OCI-LY3 (cell line): Measurements from ENCODE around the gene LBX2.

ENCODE experiments used
- H2AFZ ChIP-seq: fragments of 200-600, 300-600 bp; shearing (Covaris generic); 2 replicates; pipeline ENCODE4 v1.6.0; 2014; ENCODE audit warnings: antibody characterized with exemption, low read depth, low read length
- H3K27ac ChIP-seq: fragments of 200-600, 300-600 bp; sonication (generic); 2 replicates; pipeline ENCODE4 v1.5.1; 2014; ENCODE audit warnings: mild to moderate bottlenecking, low read length, moderate library complexity, mixed read lengths
- H3K27me3 ChIP-seq: fragments of 200-600, 300-600 bp; sonication (generic); 2 replicates; pipeline ENCODE4 v1.6.1; 2014; ENCODE audit warnings: low read depth, low read length, mixed read lengths
- H3K36me3 ChIP-seq: fragments of 200-600, 300-600 bp; sonication (generic); replicated peaks from 2 replicates; pipeline ENCODE3; 2014; ENCODE audit warnings: low read depth, low read length, mixed read lengths
- H3K4me1 ChIP-seq: fragments of 300-600, 200-600 bp; sonication (generic); 2 replicates; pipeline ENCODE4 v1.6.1; 2014; ENCODE audit warnings: low read length, mixed read lengths
- H3K4me2 ChIP-seq: fragments of 200-600, 300-600 bp; sonication (generic); 2 replicates; pipeline ENCODE4 v1.6.1; 2014; ENCODE audit warnings: low read length, mixed read lengths
- H3K4me3 ChIP-seq: fragments of 300-600, 200-600 bp; sonication (generic); 2 replicates; pipeline ENCODE4 v1.5.1; 2014; ENCODE audit warnings: antibody characterized with exemption, mild to moderate bottlenecking, low read length, moderate library complexity
- H3K79me2 ChIP-seq: fragments of 300-600, 200-600 bp; shearing (Covaris generic); 2 replicates; pipeline ENCODE4 v1.6.1; 2014; ENCODE audit warnings: mild to moderate bottlenecking, low read length, mixed read lengths
- H3K9ac ChIP-seq: fragments of 300-600, 200-600 bp; shearing (Covaris generic); 2 replicates; pipeline ENCODE4 v1.6.0; 2014; ENCODE audit warnings: mild to moderate bottlenecking, low read length, moderate library complexity
- H3K9me3 ChIP-seq: fragments of 200-600, 300-600 bp; shearing (Covaris generic); 2 replicates; pipeline ENCODE4 v1.6.1; 2014; ENCODE audit warnings: low read length, mixed read lengths; ENCODE audit not compliant: insufficient read depth
- H4K20me1 ChIP-seq: fragments of 200-600, 300-600 bp; sonication (generic); 2 replicates; pipeline ENCODE4 v1.6.1; 2016; ENCODE audit warnings: low read length, mixed read lengths; ENCODE audit not compliant: insufficient read depth
- EZH2phosphoT487 ChIP-seq: fragments of 200-600 bp; shearing (Covaris generic); IDR thresholded peaks from 2 replicates; pipeline ENCODE4 v1.6.1; 2018; ENCODE audit warnings: antibody characterized with exemption, mixed run types, low read depth
- TF ChIP-seq, protein P1 (sequence below): fragments of 200-600, 300-600 bp; sonication (generic); IDR thresholded peaks from 2 replicates; pipeline ENCODE4 v1.5.1; 2014; ENCODE audit warnings: antibody characterized with exemption, low read length, low read depth

The LBX2 gene

GRCh38 chr2:74503506-74504475 lies 4.4 kb upstream of the LBX2 start:
- Histone ChIP-seq H3K27me3 (no peaks in the 10 kb centered on the region), H3K4me2 (peak overlapping the region; percentile 72), H3K79me2 (peaks cover 11% of the 10 kb centered on the region), H3K9ac (peak overlapping the region; percentile 73), H3K4me1 (peaks cover 22% of the 10 kb centered on the region), H2AFZ (0 out of 2 replicates have a peak overlapping the region, but pooled peaks have one; percentile 39), H3K9me3 (no peaks in the 10 kb centered on the region), H3K27ac (no peak overlapping the region), H4K20me1 (no peaks in the 10 kb centered on the region), H3K36me3 (peaks cover 13% of the 10 kb centered on the region), H3K4me3 (peak overlapping the region; percentile 77)
- TF ChIP-seq, protein P1, sequence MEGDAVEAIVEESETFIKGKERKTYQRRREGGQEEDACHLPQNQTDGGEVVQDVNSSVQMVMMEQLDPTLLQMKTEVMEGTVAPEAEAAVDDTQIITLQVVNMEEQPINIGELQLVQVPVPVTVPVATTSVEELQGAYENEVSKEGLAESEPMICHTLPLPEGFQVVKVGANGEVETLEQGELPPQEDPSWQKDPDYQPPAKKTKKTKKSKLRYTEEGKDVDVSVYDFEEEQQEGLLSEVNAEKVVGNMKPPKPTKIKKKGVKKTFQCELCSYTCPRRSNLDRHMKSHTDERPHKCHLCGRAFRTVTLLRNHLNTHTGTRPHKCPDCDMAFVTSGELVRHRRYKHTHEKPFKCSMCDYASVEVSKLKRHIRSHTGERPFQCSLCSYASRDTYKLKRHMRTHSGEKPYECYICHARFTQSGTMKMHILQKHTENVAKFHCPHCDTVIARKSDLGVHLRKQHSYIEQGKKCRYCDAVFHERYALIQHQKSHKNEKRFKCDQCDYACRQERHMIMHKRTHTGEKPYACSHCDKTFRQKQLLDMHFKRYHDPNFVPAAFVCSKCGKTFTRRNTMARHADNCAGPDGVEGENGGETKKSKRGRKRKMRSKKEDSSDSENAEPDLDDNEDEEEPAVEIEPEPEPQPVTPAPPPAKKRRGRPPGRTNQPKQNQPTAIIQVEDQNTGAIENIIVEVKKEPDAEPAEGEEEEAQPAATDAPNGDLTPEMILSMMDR = no peak
- no peak for TF ChIP-seq EZH2phosphoT487

DNA sequence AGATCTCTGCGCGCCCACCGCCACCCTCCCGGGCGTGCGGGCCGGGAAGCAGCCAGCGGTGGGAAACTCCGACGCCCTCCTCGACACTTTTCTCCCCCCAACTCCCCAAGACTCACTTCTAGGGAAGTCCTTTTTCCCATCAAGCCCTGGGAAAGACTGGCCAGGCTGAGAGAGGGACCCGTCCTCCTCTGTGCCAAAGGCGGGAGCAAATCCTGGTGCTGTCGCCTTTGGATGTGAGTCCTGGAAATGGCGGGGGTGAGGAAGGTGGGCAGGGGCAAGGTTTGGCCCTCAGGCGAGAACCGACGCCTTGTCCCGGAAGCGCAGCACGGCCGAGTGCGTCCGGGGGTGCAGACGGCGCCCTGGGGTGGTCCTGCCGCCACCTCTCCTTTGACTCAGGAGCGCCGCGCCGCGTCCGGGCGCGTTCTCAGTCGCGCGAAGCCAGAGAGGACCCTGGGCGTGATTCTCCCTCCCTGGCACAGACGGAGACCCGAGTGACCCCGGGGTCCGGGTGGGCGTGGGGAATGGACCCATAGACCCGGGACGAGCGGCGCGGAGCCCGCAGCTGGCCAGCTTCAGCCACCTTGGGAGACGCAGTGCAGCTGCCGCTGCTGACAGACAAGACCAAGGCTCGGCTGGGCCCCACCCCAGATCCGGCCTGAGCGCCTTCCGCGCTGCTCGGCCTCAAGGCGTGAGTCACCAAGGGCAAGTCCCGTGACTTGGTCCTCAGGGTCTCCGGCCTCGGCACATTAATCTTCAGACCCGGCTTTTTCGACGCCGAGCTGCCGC lies 3.5 kb upstream of the LBX2 start:
- no peaks in the 10 kb centered on the region for H4K20me1 ChIP-seq
- no peak overlapping the region for H3K27ac ChIP-seq
- peak overlapping the region; percentile 73 for H3K9ac ChIP-seq
- H3K27me3 ChIP-seq = no peaks in the 10 kb centered on the region
- H3K9me3 ChIP-seq = no peaks in the 10 kb centered on the region
- peaks cover 11% of the 10 kb centered on the region for H3K79me2 ChIP-seq
- TF ChIP-seq, protein P1 = no peak; the same call in 1 of the 2 replicates
- TF ChIP-seq EZH2phosphoT487 = no peak
- H3K4me3 ChIP-seq = peak overlapping the region; percentile 77
- peak overlapping the region; percentile 72 for H3K4me2 ChIP-seq
- peak overlapping the region; percentile 39; the same call in 1 of the 2 replicates for H2AFZ ChIP-seq
- H3K36me3 ChIP-seq = peaks cover 13% of the 10 kb centered on the region
- H3K4me1 ChIP-seq = peaks cover 16% of the 10 kb centered on the region; the same call in 1 of the 2 replicates

DNA sequence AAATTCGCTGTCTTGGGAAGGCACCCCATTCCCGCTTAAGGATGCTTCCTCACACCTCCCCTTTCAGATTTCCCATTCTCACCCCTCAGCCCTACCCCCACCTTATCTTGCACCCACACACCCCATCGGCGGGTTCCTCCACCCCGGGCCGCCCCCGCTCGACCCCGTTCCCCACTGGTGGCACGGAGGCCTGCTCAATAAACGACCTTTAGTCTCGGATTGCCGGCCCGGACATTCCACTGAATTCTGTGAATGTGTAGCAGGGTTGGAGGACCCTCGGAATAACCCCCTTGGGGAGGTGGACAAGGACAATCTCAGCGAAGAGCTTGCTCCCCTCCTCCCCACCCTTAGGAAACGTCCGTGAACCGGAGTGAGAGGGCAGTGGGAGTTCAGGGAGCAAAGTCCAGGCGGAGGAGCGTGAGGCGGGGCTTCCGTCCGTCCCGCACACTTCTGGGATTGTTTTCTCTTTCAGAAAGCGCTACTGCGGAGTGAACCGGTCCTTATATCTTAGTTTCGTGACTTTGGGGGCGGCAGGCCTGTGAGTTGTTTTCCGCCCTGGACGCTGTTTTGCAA lies 2.8 kb upstream of the LBX2 start:
- Histone ChIP-seq H3K4me2 (peak overlapping the region; percentile 72), H3K4me1 (peaks cover 16% of the 10 kb centered on the region; the same call in 1 of the 2 replicates), H3K27ac (no peak overlapping the region), H3K9me3 (no peaks in the 10 kb centered on the region), H3K9ac (peak overlapping the region; percentile 73), H4K20me1 (no peaks in the 10 kb centered on the region), H2AFZ (0 out of 2 replicates have a peak overlapping the region, but pooled peaks have one; percentile 39), H3K4me3 (peak overlapping the region; percentile 77), H3K79me2 (peaks cover 11% of the 10 kb centered on the region), H3K27me3 (no peaks in the 10 kb centered on the region), H3K36me3 (peaks cover 13% of the 10 kb centered on the region)
- TF ChIP-seq, protein P1 = no peak
- TF ChIP-seq EZH2phosphoT487 = no peak
